ENCODE results near the gene FSTL1. TPM values are rescaled to one million over a fixed set of nuclear protein-coding genes. Genes with fewer than 3 reads are reported as not detected.
"Not testable (repeated sequence)": the region's sequence is repeated elsewhere in the genome, so short reads cannot be mapped to it uniquely, and the experiment has no call there.

Gene FSTL1
- total RNA-seq, 1 donor from 2014 or later = 221 TPM

DNA sequence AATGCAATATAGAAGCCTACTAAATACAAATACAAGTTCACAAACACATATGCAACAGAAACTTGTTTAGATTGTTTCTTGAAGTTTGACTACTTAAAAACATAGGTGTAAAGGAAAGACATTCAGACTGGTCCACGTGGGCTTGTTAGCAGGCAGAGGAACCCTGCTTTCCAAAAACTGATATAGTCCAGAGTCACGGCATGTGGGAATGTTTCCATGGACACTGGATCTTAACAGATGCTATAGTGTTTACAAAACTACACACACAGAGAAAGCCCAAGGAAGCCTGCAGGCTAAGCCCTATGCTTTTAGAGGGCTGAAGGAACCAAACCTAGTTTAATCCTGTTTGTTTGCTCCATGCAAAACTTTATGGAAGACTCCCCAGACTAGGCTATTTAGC, 56.4 kb downstream of the FSTL1 start:
- H3K4me1 ChIP-seq = no peaks in the 10 kb centered on the region
- no peak for TF ChIP-seq CTCF (IDR thresholded peaks at IDR 0.05)
- DNase-seq (no peak), ATAC-seq (no peak)
- H3K4me3 ChIP-seq = no peak overlapping the region
- H3K27me3 ChIP-seq = no peaks in the 10 kb centered on the region
- H3K9me3 ChIP-seq = no peaks in the 10 kb centered on the region
- H3K36me3 ChIP-seq = peaks cover 45% of the 10 kb centered on the region
- intact Hi-C loops (cut with DNase I) = no loop called here
- no peak overlapping the region for H3K27ac ChIP-seq

GRCh38 chr3:120393761-120394160, 57.0 kb downstream of the FSTL1 start:
- Histone ChIP-seq H3K36me3 (peaks cover 39% of the 10 kb centered on the region), H3K9me3 (no peaks in the 10 kb centered on the region), H3K4me1 (no peaks in the 10 kb centered on the region), H3K4me3 (no peak overlapping the region), H3K27ac (no peak overlapping the region), H3K27me3 (no peaks in the 10 kb centered on the region)
- no peak for ATAC-seq
- intact Hi-C loops (cut with DNase I) = no loop called here
- DNase-seq = no peak
- TF ChIP-seq CTCF (IDR thresholded peaks at IDR 0.05) = no peak

GRCh38 chr3:120393243-120393642, 57.5 kb downstream of the FSTL1 start:
- TF ChIP-seq CTCF (IDR thresholded peaks at IDR 0.05) = no peak
- Histone ChIP-seq H3K4me1 (no peaks in the 10 kb centered on the region), H3K4me3 (no peak overlapping the region), H3K9me3 (no peaks in the 10 kb centered on the region), H3K36me3 (peaks cover 34% of the 10 kb centered on the region), H3K27me3 (no peaks in the 10 kb centered on the region), H3K27ac (no peak overlapping the region)
- no peak for ATAC-seq
- intact Hi-C loops (cut with DNase I) = no loop called here
- no peak for DNase-seq

DNA sequence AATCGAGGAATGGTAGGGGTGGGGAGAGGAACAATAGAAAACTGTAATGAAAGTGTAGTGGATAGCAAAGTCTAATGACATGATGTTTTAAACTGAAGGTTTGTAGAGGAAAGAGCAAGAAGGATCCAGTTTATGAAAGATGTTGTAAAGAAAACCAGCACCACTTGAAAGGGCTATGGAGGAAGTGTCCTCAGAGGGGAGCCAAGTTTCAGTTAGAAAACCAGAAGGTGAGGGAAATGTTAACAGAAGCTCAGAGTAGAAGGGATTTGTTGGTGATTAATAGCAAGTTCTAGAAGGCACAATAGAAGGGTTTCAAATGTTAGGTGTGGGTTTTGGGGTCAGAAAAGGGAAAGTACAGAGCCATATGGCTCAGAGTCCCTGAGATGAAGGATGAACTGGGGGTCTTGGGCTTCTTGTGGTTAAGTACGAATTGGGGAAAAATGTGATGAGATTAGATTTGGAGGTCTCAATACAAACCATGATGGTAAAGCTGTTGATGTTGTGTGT, 67.8 kb downstream of the FSTL1 start:
- Histone ChIP-seq H3K36me3 (no peaks in the 10 kb centered on the region), H3K27me3 (no peaks in the 10 kb centered on the region), H3K4me1 (no peaks in the 10 kb centered on the region), H3K27ac (no peak overlapping the region), H3K4me3 (no peak overlapping the region), H3K9me3 (no peaks in the 10 kb centered on the region)
- DNase-seq (no peak), ATAC-seq (no peak)
- no peak for TF ChIP-seq CTCF (IDR thresholded peaks at IDR 0.05)
- intact Hi-C loops (cut with DNase I) = no loop called here

DNA sequence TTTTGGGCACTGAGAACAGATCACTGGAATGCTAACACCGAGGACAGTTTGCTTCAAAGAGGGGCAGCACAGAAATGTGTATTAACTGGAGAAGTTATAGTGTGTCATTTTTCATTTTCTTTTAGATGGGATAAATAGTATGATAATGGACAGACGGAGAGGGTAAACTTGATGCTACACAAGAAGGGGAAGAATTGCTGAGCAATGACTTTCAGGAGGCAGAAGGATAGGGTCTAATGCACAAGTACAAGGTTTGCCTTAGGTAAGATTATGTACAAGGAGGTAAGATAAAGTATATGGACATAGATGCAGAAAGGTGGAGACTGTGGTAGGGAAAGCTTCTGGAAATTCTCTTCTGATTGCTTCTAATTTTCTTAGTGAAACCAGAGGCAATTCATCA, 69.3 kb downstream of the FSTL1 start:
- no peak for ATAC-seq
- intact Hi-C loops (cut with DNase I) = no loop called here
- Histone ChIP-seq H3K27me3 (no peaks in the 10 kb centered on the region), H3K27ac (no peak overlapping the region), H3K9me3 (no peaks in the 10 kb centered on the region), H3K4me1 (no peaks in the 10 kb centered on the region), H3K4me3 (no peak overlapping the region), H3K36me3 (no peaks in the 10 kb centered on the region)
- no peak for DNase-seq
- no peak for TF ChIP-seq CTCF (IDR thresholded peaks at IDR 0.05)

DNA sequence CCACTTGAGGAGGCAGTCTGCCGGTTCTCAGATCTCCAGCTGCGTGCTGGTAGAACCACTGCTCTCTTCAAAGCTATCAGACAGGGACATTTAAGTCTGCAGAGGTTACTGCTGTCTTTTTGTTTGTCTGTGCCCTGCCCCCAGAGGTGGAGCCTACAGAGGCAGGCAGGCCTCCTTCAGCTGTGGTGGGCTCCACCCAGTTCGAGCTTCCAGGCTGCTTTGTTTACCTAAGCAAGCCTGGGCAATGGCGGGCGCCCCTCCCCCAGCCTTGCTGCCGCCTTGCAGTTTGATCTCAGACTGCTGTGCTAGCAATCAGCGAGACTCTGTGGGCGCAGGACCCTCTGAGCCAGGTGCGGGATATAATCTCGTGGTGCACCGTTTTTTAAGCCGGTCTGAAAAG, 72.8 kb downstream of the FSTL1 start:
- H3K36me3 ChIP-seq, ATAC-seq: not testable (repeated sequence)

More for the DNA sequence above, 72.8 kb downstream of the FSTL1 start:
- intact Hi-C loops (cut with DNase I); H3K27me3 ChIP-seq; H3K9me3 ChIP-seq; H3K4me3 ChIP-seq; DNase-seq; H3K4me1 ChIP-seq; H3K27ac ChIP-seq: not testable (repeated sequence)
